H4 (cell line): Measurements from ENCODE around the gene PPM1E. TPM values are rescaled to one million over a fixed set of nuclear protein-coding genes. Genes with fewer than 3 reads are reported as not detected.
"Not testable (repeated sequence)": the region's sequence is repeated elsewhere in the genome, so short reads cannot be mapped to it uniquely, and the experiment has no call there.

ENCODE experiments used
- DNase-seq: peaks from one replicate; pipeline ENCODE4 v3.0.0-alpha.2; 2015; ENCODE audit warnings: low spot score
- total RNA-seq: library from RNA; depleted of rRNA; stranded (reverse); fragments of >200 nt; shearing (Covaris generic); gene quantifications from 2 replicates; pipeline ENCODE4 v1.2.3, GENCODE V29; 2014; rRNA removed

Gene PPM1E
- total RNA-seq: 0.88 and 3.1 TPM in 2 replicates

DNA sequence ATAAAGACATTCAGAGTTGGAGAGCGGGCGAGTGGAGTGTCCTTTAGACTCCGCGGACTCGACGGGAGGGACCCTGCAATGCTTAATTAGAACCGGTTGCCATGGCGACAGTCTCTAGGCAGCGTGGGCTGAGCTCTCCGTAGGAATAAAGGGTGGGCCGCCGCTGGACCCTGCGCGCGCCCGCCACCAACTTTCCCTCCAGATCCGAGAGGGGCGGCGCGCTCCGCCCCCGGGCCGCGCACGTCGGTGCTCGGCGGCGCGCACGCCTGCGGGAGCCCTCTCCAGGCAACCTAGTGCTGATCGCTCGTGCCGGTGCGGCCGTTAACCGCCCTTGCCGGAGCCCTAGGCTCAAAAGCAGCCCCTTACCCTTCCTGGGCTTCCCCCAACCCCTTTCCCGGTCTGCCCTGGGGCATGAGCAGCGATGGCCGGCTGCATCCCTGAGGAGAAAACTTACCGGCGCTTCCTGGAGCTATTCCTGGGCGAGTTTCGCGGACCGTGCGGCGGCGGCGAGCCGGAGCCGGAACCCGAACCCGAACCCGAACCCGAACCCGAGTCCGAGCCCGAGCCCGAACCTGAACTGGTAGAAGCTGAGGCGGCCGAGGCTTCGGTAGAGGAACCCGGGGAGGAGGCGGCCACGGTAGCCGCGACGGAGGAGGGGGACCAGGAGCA, at the start of gene PPM1E:
PPM1E (plus strand) TSS at position 278 of the 669 bp plus-strand sequence.
- DNase-seq: peak; percentile 42

GRCh38 chr17:58706351-58707140, 49.1 kb upstream of the PPM1E start:
- DNase-seq: no peak

- DNase-seq: peak; percentile 38
Observed at GRCh38 chr17:58710948-58711552, 44.6 kb upstream of the PPM1E start.

GRCh38 chr17:58722274-58722673, 33.4 kb upstream of the PPM1E start:
- no peak for DNase-seq

GRCh38 chr17:58722696-58723095, 33.0 kb upstream of the PPM1E start:
- DNase-seq: no peak

- DNase-seq: no peak
Observed at GRCh38 chr17:58728798-58729197, 26.9 kb upstream of the PPM1E start.

DNA sequence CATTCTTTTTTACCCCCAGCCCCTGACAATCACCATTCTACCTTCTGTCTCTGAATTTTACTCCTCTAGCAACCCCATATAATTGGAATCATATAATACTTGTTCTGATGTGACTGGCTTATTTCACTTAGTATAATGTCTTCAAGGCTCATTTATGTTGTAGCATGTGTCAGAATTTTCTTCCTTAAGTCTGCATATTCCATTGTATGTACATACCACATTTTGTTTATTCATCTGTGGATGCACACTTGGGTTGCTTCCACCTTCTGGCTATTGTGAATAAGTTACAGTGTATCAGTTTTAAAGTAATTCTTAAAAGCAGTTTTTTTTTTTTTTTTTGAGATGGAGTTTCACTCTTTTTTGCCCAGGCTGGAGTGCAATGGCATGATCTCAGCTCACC, 24.7 kb upstream of the PPM1E start:
- no peak for DNase-seq

DNA sequence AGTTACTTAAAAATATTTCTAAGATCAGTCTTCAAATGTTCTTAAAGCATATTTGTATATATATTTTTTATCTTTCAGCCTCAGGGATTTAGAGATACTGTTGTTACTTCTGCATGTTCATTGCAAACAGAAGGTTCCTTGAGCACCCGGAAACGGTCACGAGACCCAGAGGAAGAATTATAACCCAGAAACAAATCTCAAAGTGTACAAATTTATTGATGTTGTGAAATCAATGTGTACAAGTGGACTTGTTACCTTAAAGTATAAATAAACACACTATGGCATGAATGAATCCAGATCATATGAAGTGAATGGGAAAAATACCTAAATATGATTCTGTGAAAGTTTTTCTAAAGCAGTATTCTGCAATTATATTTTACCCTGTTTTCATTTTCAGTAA, 21.6 kb upstream of the PPM1E start:
- DNase-seq: no peak

GRCh38 chr17:58734811-58735210, 20.8 kb upstream of the PPM1E start:
- no peak for DNase-seq

DNA sequence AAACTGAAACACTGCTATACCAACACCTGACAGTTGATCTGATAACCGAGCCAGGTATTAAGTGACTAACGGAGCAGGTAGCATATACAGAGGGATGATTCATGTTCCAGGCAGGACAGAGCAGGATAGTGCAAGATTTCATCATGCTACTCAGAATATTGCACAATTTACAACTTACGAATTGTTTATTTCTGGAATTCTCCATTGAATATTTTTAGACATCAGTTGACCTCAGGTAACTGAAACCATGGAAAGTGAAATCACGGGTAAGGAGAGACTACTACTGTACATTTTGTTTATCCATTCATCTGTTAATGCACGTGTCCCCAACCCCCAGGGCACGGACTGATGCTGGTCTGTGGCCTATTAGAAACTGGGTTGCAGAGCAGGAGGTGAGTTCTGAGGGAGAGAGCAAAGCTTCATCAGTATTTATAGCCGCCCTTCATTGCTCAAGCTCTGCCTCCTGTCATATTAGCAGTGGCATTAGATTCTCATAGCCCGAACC, 14.5 kb upstream of the PPM1E start:
- peak; percentile 85 for DNase-seq

- DNase-seq: no peak
Observed at GRCh38 chr17:58747674-58748073, 8.0 kb upstream of the PPM1E start.

DNA sequence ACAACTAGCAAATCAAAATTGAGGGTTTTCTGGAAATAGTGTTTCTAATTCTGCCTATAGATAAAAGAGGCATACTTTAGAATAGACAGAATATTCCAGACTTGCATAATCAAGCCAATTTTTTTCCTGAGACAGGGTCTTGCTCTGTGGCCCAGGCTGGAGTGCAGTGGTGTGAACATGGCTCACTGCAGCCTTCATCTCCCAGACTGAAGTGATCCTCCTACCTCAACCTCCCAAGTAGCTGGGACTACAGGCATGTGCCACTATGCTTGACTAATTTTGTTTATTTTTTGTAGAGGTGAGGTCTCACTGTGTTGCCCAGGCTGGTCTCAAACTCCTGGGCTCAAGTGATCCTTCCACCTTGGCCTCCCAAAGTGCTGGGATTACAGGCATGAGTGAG, 6.0 kb upstream of the PPM1E start:
- DNase-seq: not testable (repeated sequence)

- no peak for DNase-seq
Observed at GRCh38 chr17:58753026-58753425, 2.6 kb upstream of the PPM1E start.

GRCh38 chr17:58755269-58755576, 431 bp upstream of the PPM1E start:
- no peak for DNase-seq

DNA sequence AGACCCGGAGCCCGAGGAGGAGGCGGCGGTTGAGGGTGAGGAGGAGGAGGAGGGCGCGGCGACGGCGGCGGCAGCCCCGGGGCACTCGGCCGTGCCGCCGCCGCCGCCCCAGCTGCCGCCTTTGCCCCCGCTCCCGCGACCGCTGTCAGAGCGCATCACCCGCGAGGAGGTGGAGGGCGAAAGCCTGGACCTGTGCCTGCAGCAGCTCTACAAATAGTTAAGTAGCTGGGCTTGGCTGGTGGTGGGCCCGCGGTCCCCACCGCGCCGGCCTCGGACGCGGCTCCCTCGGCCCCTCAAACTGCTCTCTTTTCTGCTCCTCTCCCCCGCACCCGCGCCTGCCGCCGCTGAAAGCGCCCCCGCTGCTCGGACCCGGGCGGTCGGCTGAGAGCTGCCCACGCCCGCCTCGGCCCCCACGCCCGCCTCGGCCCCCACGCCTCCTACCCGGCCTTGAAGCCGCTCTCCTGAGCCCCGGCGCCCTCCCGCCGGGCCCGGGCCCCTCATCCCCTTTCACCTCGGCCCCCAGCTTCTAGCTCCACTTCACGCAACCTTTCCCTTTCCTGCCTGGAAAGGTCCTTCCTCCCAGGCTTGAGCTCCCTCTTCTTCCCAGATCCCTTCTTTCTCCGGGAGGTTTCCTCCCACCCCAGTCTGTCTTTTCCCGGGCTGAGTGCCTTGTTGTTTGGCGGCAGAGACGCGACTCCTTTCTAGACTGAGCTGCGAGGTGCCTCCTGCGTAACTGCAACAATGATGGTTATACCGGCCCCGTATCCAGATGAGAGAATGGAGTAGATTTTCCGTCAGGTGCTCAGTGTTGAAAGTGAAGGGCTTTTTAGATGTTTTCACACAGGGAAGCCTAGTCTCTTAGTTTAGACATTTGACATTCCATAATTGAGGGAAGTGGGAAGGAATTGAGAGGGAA, 850 bp downstream of the PPM1E start:
- DNase-seq: no peak

GRCh38 chr17:58757162-58757613, 1.5 kb downstream of the PPM1E start:
- no peak for DNase-seq

GRCh38 chr17:58758890-58759289, 3.2 kb downstream of the PPM1E start:
- no peak for DNase-seq

- DNase-seq: no peak
Observed at GRCh38 chr17:58759522-58759921, 3.9 kb downstream of the PPM1E start.

GRCh38 chr17:58760248-58760647, 4.6 kb downstream of the PPM1E start:
- no peak for DNase-seq

DNA sequence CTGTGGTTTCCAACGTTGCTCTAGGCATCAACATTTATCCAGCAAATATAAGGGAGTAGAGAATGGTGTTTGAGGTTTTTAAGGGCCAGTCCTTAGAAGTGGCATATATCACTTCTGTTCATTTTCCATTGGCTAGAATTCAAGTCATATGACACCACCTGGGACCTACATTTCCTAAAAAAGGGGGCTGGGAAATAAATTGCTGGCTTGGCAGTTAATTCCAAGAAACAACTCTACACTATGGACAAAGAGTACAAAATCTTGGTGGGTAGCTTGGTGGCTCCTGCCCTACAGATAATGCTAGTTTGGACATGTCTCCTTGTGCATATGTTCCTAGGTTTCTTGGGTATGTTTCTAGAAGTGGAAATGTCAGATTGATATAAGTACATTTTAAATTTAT, 7.6 kb downstream of the PPM1E start:
- DNase-seq: no peak

DNA sequence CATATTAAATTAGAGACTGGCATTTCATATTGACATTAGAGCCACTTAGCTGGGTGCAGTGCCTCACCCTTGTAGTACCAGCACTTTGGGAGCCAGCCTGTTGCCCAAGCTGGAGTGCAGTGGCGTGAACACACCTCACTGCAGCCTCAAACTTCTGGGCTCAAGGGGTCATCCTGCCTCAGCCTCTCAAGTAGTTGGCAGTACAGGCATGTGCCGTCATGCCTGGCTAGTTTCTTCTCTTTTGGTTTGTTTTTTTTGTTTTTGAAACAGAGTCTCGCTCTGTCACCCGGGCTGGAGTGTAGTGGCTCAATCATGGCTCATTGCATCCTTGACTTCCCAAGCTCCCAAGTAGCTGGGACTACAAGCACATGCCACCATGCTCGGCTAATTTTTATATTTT, 8.7 kb downstream of the PPM1E start:
- DNase-seq: no peak

DNA sequence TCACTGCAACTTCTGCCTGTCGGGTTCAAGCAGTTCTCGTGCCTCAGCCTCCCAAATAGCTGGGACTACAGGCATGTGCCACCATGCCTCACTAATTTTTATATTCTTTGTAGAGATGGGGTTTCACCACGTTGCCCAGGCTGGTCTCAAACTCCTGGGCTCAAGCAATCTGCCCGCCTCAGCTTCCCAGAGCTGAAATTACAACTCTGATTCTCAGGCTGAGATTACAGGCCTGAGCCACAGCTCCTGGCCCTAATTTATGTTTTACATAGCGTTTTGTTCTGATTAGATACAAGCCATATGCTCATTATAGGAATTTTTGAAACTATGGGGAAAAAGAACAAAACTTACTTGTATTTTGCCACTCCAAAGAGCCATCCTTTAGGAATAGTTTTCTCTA, 22.8 kb downstream of the PPM1E start:
- not testable (repeated sequence) for DNase-seq
